HG03103 (cell line): ENCODE data around the gene ARHGAP29.

Experiments used
- ATAC-seq: cut with Tn5 transposase; IDR thresholded peaks from one replicate; pipeline ENCODE4 v1.9.1; 2021; ENCODE audit warnings: low read depth; ENCODE audit not compliant: unreplicated experiment

Gene ARHGAP29

GRCh38 chr1:94130851-94131595, 106.4 kb downstream of the ARHGAP29 start:
- no peak for ATAC-seq

GRCh38 chr1:94126651-94127050, 110.7 kb downstream of the ARHGAP29 start:
- ATAC-seq: no peak

GRCh38 chr1:94125551-94126514, 111.6 kb downstream of the ARHGAP29 start:
- no peak for ATAC-seq

- ATAC-seq: no peak
Measured at GRCh38 chr1:94124538-94124937, 112.8 kb downstream of the ARHGAP29 start.

- ATAC-seq: no peak
Measured at GRCh38 chr1:94122201-94122970, 115.0 kb downstream of the ARHGAP29 start.
